Endothelial cell of umbilical vein (primary cell): ENCODE measurements around the gene ATP1A3. TPM values are rescaled to one million over a fixed set of nuclear protein-coding genes. Genes with fewer than 3 reads are reported as not detected.

Source experiments
- BruUV-seq: library from RNA; stranded (reverse); fragments of 400-500 nt; replicated peaks from 2 replicates; lab custom pipeline; 2021; lab: Mats Ljungman, UMichigan
- CTCF ChIA-PET: fragments of 300-600, 350-600 bp; sonication (Branson Sonifier 250); formaldehyde crosslinking; loops from one replicate; lab custom pipeline; 2021; ENCODE audit warnings: antibody characterized with exemption, inconsistent platforms; lab: Charles Lee
- POLR2A ChIA-PET: fragments of 300-600, 350-600 bp; sonication (Branson Sonifier 250); formaldehyde crosslinking; loops from one replicate; lab custom pipeline; 2021; ENCODE audit warnings: antibody characterized with exemption, inconsistent platforms; lab: Charles Lee
- DNase-seq: peaks from one replicate; pipeline ENCODE4 v3.0.0-alpha.2; 2011; ENCODE audit warnings: low read depth, low spot score
- FAIRE-seq: peaks from 2 replicates; lab custom pipeline; 2011; peaks lifted over from hg19 to GRCh38; lab: Jason Lieb, UNC
- H2AFZ ChIP-seq: 2 replicates; pipeline ENCODE4 v1.6.0; 2012; ENCODE audit warnings: low read depth, low read length, control low read depth, inconsistent platforms
- H3K27ac ChIP-seq: 2 replicates; pipeline ENCODE4 v1.5.1; 2011; ENCODE audit warnings: low read depth, mild to moderate bottlenecking, control low read depth, low read length, moderate library complexity; ENCODE audit not compliant: insufficient read depth
- H3K27me3 ChIP-seq, 2 experiments: 2 replicates each; pipeline versions ENCODE4 v1.6.0 to v1.6.1; 2011; ENCODE audit warnings: low read length in 2 of 2, mixed read lengths in 1 of 2; ENCODE audit not compliant: control insufficient read depth in 2 of 2, insufficient read depth in 2 of 2
- H3K36me3 ChIP-seq, 2 experiments: 2 replicates in 1 of 2; 3 replicates in 1 of 2; pipeline ENCODE4 v1.5.1; 2011; ENCODE audit warnings: low read length in 2 of 2, mild to moderate bottlenecking in 1 of 2, moderate library complexity in 1 of 2; ENCODE audit not compliant: control insufficient read depth in 2 of 2, insufficient read depth in 2 of 2; ENCODE audit errors: extremely low read depth in 1 of 2
- H3K4me1 ChIP-seq: 3 replicates; pipeline ENCODE4 v1.5.1; 2011; ENCODE audit warnings: mild to moderate bottlenecking, low read length; ENCODE audit not compliant: control insufficient read depth, insufficient read depth; ENCODE audit errors: extremely low read depth
- H3K4me2 ChIP-seq: 2 replicates; pipeline ENCODE4 v1.6.1; 2011; ENCODE audit warnings: low read length, control low read depth, mixed read lengths; ENCODE audit not compliant: insufficient read depth
- H3K4me3 ChIP-seq, 3 experiments: fragments of 200-600 bp in 1 of 3; sonication (generic), shearing (Covaris generic) in 1 of 3; replicated peaks in 1 of 3; 2 replicates each; pipeline ENCODE4 v1.5.1; 2011 to 2016; ENCODE audit warnings: control low read depth in 3 of 3, low read length in 3 of 3, mild to moderate bottlenecking in 2 of 3, inconsistent platforms in 1 of 3, low read depth in 1 of 3, moderate library complexity in 1 of 3; ENCODE audit not compliant: insufficient read depth in 1 of 3
- H3K79me2 ChIP-seq: 2 replicates; pipeline ENCODE4 v1.6.0; 2012; ENCODE audit warnings: low read length, inconsistent platforms; ENCODE audit not compliant: control insufficient read depth, insufficient read depth
- H3K9ac ChIP-seq: replicated peaks from 2 replicates; pipeline ENCODE3; 2011; ENCODE audit warnings: low read length, control low read depth; ENCODE audit not compliant: insufficient read depth; ENCODE audit errors: extremely low read depth
- H3K9me1 ChIP-seq: replicated peaks from 3 replicates; pipeline ENCODE4 v1.6.0; 2011; ENCODE audit warnings: mild to moderate bottlenecking, low read length; ENCODE audit not compliant: control insufficient read depth, insufficient read depth; ENCODE audit errors: extremely low read depth
- H3K9me3 ChIP-seq: replicated peaks from 2 replicates; pipeline ENCODE4 v1.5.1; 2012; ENCODE audit warnings: low read length, inconsistent platforms; ENCODE audit not compliant: control insufficient read depth, insufficient read depth
- H4K20me1 ChIP-seq: replicated peaks from 2 replicates; pipeline ENCODE3; 2011; ENCODE audit warnings: mild to moderate bottlenecking, low read length; ENCODE audit not compliant: control insufficient read depth, insufficient read depth; ENCODE audit errors: extremely low read depth
- EZH2 ChIP-seq: IDR thresholded peaks from 2 replicates; pipeline ENCODE4 v1.6.1; 2012; ENCODE audit warnings: borderline replicate concordance, low read depth, mild to moderate bottlenecking, moderate library complexity, low read length, inconsistent platforms; ENCODE audit not compliant: severe bottlenecking
- FOS ChIP-seq: IDR thresholded peaks from 2 replicates; pipeline ENCODE4 v1.6.1; 2011; ENCODE audit warnings: mild to moderate bottlenecking, low read length, moderate library complexity, borderline replicate concordance; ENCODE audit not compliant: insufficient read depth
- GATA2 ChIP-seq: IDR thresholded peaks from 2 replicates; pipeline ENCODE4 v1.7.0; 2011; ENCODE audit warnings: low read depth, mild to moderate bottlenecking, moderate library complexity, mixed read lengths, low read length; ENCODE audit not compliant: insufficient read length, insufficient read depth
- JUN ChIP-seq: IDR thresholded peaks from 2 replicates; pipeline ENCODE4 v1.6.1; 2011; ENCODE audit warnings: borderline replicate concordance, low read depth; ENCODE audit not compliant: insufficient read length, insufficient read depth
- MYC ChIP-seq: IDR thresholded peaks from one replicate; pipeline ENCODE4 v1.6.1; 2011; ENCODE audit warnings: mild to moderate bottlenecking, low read depth, low read length
- POLR2A ChIP-seq: IDR thresholded peaks from 2 replicates; pipeline ENCODE4 v1.6.1; 2012; ENCODE audit warnings: low read depth, mild to moderate bottlenecking, control low read depth, low read length
- POLR2AphosphoS5 ChIP-seq: IDR thresholded peaks from 2 replicates; pipeline ENCODE4 v1.6.1; 2012; ENCODE audit warnings: low read depth, mild to moderate bottlenecking, control low read depth, low read length, moderate library complexity; ENCODE audit not compliant: insufficient read depth
- dilution Hi-C: fragments of 300-500 bp; cut with MboI; formaldehyde crosslinking; loops from one replicate; pipeline ENCODE4 v1.15.0; 2019; ENCODE audit warnings: low sequenced_read_pairs; ENCODE audit not compliant: extremely low pct_ligation_motif_present
- intact Hi-C: fragments of 100-400 bp; cut with micrococcal nuclease; formaldehyde crosslinking; loops from one replicate; pipeline ENCODE4 v1.10.0; 2022
- polyA plus RNA-seq, 4 experiments: library from polyadenylated mRNA; depleted of rRNA in 3 of 4; stranded (reverse) in 3 of 4; unstranded in 1 of 4; fragments of >200 nt; gene quantifications; 2 replicates each; pipeline versions ENCODE4 v1.2.1 to v1.2.3, GENCODE V29; 2011 to 2012; ENCODE audit warnings: missing spikeins in 1 of 4
- total RNA-seq: library from RNA; stranded (reverse); gene quantifications from 2 replicates; pipeline ENCODE4 v1.2.3, GENCODE V29; 2021
- TF ChIP-seq, protein P1 (sequence below), 2 donors: IDR thresholded peaks; 1 replicate in 1 of 2; 2 replicates in 1 of 2; pipeline ENCODE4 v1.5.1; 2011; ENCODE audit warnings: low read length in 2 of 2, mild to moderate bottlenecking in 2 of 2, moderate library complexity in 2 of 2, control low read depth in 1 of 2, inconsistent platforms in 1 of 2, low read depth in 1 of 2; ENCODE audit not compliant: insufficient read depth in 1 of 2; ENCODE audit errors: extremely low read depth in 1 of 2
- TF ChIP-seq, protein P2 (sequence below): IDR thresholded peaks from 2 replicates; pipeline ENCODE4 v1.6.1; 2011; ENCODE audit not compliant: insufficient read depth, insufficient read length

Gene ATP1A3
- total and polyA plus RNA-seq, 2 donors (not counting 3 experiments of a cell fraction or from before 2014, with no cell fraction given): 0.40 TPM; not detected in 1

DNA sequence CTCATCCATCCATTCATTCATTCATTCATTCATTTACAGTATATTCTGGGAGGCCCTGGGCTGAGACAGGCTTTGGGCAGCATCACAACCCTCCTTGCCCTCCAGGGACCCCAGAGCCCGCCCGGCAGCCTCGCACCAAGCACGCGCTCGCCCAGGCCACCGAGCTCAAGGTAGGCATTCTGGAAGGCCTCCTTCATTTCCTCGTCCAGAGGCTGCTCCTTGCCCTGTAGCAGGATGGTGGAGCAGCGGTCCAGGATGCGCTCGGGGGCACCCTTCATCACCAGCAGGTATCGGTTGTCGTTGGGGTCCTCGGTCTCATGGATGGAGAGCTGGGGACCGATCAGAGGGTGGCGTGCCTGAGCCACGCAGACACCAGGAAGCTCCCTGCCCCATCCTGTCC is 15.6 kb downstream of the ATP1A3 start:
- Histone ChIP-seq H3K9ac (no peak overlapping the region), H3K4me1 (no peaks in the 10 kb centered on the region), H3K79me2 (no peaks in the 10 kb centered on the region), H3K27ac (no peak overlapping the region), H3K9me3 (no peaks in the 10 kb centered on the region), H3K4me3 (no peak overlapping the region), H3K27me3 (no peaks in the 10 kb centered on the region), H4K20me1 (no peaks in the 10 kb centered on the region), H2AFZ (no peak overlapping the region), H3K36me3 (no peaks in the 10 kb centered on the region), H3K9me1 (no peaks in the 10 kb centered on the region), H3K4me2 (no peak overlapping the region)
- intact Hi-C loops: no loop called here
- FAIRE-seq (no peak), DNase-seq (no peak)
- CTCF ChIA-PET: no interaction called here
- TF ChIP-seq POLR2A (no peak), GATA2 (no peak), EZH2 (no peak), POLR2AphosphoS5 (no peak), MYC (no peak), JUN (no peak), FOS (no peak)
- TF ChIP-seq, protein P1, sequence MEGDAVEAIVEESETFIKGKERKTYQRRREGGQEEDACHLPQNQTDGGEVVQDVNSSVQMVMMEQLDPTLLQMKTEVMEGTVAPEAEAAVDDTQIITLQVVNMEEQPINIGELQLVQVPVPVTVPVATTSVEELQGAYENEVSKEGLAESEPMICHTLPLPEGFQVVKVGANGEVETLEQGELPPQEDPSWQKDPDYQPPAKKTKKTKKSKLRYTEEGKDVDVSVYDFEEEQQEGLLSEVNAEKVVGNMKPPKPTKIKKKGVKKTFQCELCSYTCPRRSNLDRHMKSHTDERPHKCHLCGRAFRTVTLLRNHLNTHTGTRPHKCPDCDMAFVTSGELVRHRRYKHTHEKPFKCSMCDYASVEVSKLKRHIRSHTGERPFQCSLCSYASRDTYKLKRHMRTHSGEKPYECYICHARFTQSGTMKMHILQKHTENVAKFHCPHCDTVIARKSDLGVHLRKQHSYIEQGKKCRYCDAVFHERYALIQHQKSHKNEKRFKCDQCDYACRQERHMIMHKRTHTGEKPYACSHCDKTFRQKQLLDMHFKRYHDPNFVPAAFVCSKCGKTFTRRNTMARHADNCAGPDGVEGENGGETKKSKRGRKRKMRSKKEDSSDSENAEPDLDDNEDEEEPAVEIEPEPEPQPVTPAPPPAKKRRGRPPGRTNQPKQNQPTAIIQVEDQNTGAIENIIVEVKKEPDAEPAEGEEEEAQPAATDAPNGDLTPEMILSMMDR (IDR thresholded peaks at IDR 0.05; ENCODE audit: extremely low read depth in 1 of 2, insufficient read depth in 1 of 2, low read depth in 1 of 2, low read length in 2 of 2): no peak
- TF ChIP-seq, protein P2, sequence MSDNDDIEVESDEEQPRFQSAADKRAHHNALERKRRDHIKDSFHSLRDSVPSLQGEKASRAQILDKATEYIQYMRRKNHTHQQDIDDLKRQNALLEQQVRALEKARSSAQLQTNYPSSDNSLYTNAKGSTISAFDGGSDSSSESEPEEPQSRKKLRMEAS: no peak
- POLR2A ChIA-PET: no interaction called here
- BruUV-seq: no TSS peak
- dilution Hi-C loops: no loop called here
